OCI-LY7 (cell line): ENCODE results near the gene DDC. TPM values are rescaled to one million over a fixed set of nuclear protein-coding genes. Genes with fewer than 3 reads are reported as not detected.

Source experiments
- BruUV-seq: library from RNA; stranded (reverse); fragments of 400-500 nt; replicated peaks from 2 replicates; lab custom pipeline; 2021; lab: Mats Ljungman, UMichigan
- CTCF ChIA-PET: fragments of 300-600 bp; sonication (Branson Sonifier 250); formaldehyde crosslinking; loops from one replicate; lab custom pipeline; 2022; ENCODE audit warnings: antibody characterized with exemption; ENCODE audit not compliant: unreplicated experiment; lab: Charles Lee
- POLR2A ChIA-PET: fragments of 300-600 bp; sonication (Branson Sonifier 250); formaldehyde crosslinking; loops from one replicate; lab custom pipeline; 2022; ENCODE audit warnings: antibody characterized with exemption; lab: Charles Lee
- DNase-seq: peaks from one replicate; pipeline ENCODE4 v3.0.0-alpha.2; 2015; ENCODE audit warnings: low spot score
- H2AFZ ChIP-seq: fragments of 200-600 bp; sonication (generic), shearing (Covaris generic); 2 replicates; pipeline ENCODE4 v1.6.1; 2014; ENCODE audit warnings: mild to moderate bottlenecking, antibody characterized with exemption, low read length, moderate library complexity
- H3K27ac ChIP-seq: fragments of 200-600 bp; sonication (generic); 2 replicates; pipeline ENCODE4 v1.5.1; 2014; ENCODE audit warnings: mixed run types, low read depth, mild to moderate bottlenecking, moderate library complexity, low read length, inconsistent platforms; ENCODE audit not compliant: poor library complexity, severe bottlenecking
- H3K36me3 ChIP-seq: fragments of 200-600 bp; sonication (generic); 2 replicates; pipeline ENCODE4 v1.6.1; 2014; ENCODE audit warnings: mild to moderate bottlenecking, antibody characterized with exemption, low read length, moderate library complexity, mixed read lengths; ENCODE audit not compliant: insufficient read depth
- H3K4me1 ChIP-seq: fragments of 200-600 bp; sonication (generic); 2 replicates; pipeline ENCODE4 v1.5.1; 2014; ENCODE audit warnings: mild to moderate bottlenecking, low read length; ENCODE audit not compliant: insufficient read depth, poor library complexity, severe bottlenecking
- H3K4me2 ChIP-seq: fragments of 200-600 bp; sonication (generic); 2 replicates; pipeline ENCODE4 v1.6.1; 2014; ENCODE audit warnings: mild to moderate bottlenecking, low read length
- H3K4me3 ChIP-seq: fragments of 200-600 bp; sonication (generic); 2 replicates; pipeline ENCODE4 v1.5.1; 2014; ENCODE audit warnings: mild to moderate bottlenecking, low read depth, low read length; ENCODE audit not compliant: poor library complexity, severe bottlenecking
- H3K79me2 ChIP-seq: fragments of 200-600 bp; sonication (generic); 2 replicates; pipeline ENCODE4 v1.6.1; 2016; ENCODE audit warnings: low read depth, mild to moderate bottlenecking, low read length, moderate library complexity, mixed read lengths; ENCODE audit not compliant: insufficient read depth
- H3K9me2 ChIP-seq: fragments of 200-600 bp; sonication (generic); 2 replicates; pipeline ENCODE4 v1.6.1; 2016; ENCODE audit warnings: mild to moderate bottlenecking, low read length, mixed read lengths; ENCODE audit not compliant: insufficient read depth
- H3K9me3 ChIP-seq: fragments of 200-600 bp; sonication (generic); 2 replicates; pipeline ENCODE4 v1.6.1; 2014; ENCODE audit warnings: mild to moderate bottlenecking, mixed run types, low read length, mixed read lengths
- H4K20me1 ChIP-seq: fragments of 200-600 bp; sonication (generic); 2 replicates; pipeline ENCODE4 v1.6.1; 2014; ENCODE audit warnings: mild to moderate bottlenecking, antibody characterized with exemption, low read length, moderate library complexity, mixed read lengths; ENCODE audit not compliant: insufficient read depth
- EZH2phosphoT487 ChIP-seq: fragments of 200-600 bp; sonication (generic); IDR thresholded peaks from 2 replicates; pipeline ENCODE4 v1.6.1; 2018; ENCODE audit warnings: low read depth, borderline replicate concordance, mild to moderate bottlenecking, mixed run types, antibody characterized with exemption, low read length, moderate library complexity, mixed read lengths
- intact Hi-C: fragments of 100-400 bp; cut with micrococcal nuclease; formaldehyde crosslinking; loops from one replicate; pipeline ENCODE4 v1.10.0; 2022; ENCODE audit not compliant: unreplicated experiment
- total RNA-seq, 2 experiments: library from RNA; depleted of rRNA in 1 of 2; stranded (reverse); fragments of >200 nt in 1 of 2; shearing (Covaris generic) in 1 of 2; gene quantifications; 2 replicates each; pipeline ENCODE4 v1.2.3, GENCODE V29; 2014 to 2022
- TF ChIP-seq, protein P1 (sequence below): fragments of 200-600 bp; sonication (generic); conservative IDR thresholded peaks from 2 replicates; pipeline ENCODE4 v1.5.1; 2014; ENCODE audit warnings: mild to moderate bottlenecking, antibody characterized with exemption, low read length, moderate library complexity, mixed read lengths

DDC gene
- total RNA-seq, 2 experiments from 2014 or later: not detected

DNA sequence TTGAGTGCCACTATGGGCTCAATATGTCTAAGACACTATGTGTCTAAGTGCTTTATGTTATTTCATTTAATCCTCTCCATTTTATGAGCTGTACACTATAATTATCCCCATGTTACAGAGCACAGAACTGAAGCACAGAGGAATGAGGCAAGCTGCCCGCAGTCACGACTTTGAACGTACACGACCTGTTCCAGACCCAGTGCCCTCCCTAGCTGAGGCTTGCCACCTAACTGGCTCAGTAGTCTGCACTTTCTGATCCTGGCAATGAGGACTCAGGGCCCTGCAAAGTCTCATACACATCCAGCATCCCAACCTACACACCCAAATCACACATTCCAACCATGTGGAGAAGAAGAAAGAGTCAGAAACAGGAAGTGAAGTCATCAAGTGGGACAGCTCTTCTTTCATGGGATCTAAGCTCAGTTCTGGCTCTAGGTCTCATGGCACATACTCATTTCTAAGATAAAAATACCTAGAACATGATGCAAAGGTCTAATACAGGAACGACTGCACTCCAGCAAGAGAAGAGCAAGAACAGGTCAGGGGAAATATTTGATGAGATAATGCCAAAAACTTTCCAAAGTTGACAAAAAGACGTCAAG is 42.4 kb upstream of the DDC start:
- ChIA-PET CTCF (no interaction called here), POLR2A (interaction anchor here (0.6 to 1.3 kb wide), 6 partner anchors 9 to 587 kb away, joined by 3 to 4 read pairs (median 3); no protein-coding TSS in a partner anchor)
- Histone ChIP-seq H3K4me1 (no peaks in the 10 kb centered on the region), H2AFZ (no peak overlapping the region), H3K27ac (no peak overlapping the region), H3K79me2 (no peaks in the 10 kb centered on the region), H3K4me2 (no peak overlapping the region), H3K9me3 (no peaks in the 10 kb centered on the region), H3K9me2 (no peaks in the 10 kb centered on the region), H4K20me1 (no peaks in the 10 kb centered on the region), H3K36me3 (no peaks in the 10 kb centered on the region), H3K4me3 (no peak overlapping the region)
- no TSS peak for BruUV-seq
- DNase-seq: no peak
- intact Hi-C loops: loop anchor here (10.0 kb wide), 1 partner anchor 57 kb away; no protein-coding TSS in a partner anchor
- TF ChIP-seq, protein P1, sequence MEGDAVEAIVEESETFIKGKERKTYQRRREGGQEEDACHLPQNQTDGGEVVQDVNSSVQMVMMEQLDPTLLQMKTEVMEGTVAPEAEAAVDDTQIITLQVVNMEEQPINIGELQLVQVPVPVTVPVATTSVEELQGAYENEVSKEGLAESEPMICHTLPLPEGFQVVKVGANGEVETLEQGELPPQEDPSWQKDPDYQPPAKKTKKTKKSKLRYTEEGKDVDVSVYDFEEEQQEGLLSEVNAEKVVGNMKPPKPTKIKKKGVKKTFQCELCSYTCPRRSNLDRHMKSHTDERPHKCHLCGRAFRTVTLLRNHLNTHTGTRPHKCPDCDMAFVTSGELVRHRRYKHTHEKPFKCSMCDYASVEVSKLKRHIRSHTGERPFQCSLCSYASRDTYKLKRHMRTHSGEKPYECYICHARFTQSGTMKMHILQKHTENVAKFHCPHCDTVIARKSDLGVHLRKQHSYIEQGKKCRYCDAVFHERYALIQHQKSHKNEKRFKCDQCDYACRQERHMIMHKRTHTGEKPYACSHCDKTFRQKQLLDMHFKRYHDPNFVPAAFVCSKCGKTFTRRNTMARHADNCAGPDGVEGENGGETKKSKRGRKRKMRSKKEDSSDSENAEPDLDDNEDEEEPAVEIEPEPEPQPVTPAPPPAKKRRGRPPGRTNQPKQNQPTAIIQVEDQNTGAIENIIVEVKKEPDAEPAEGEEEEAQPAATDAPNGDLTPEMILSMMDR: no peak

DNA sequence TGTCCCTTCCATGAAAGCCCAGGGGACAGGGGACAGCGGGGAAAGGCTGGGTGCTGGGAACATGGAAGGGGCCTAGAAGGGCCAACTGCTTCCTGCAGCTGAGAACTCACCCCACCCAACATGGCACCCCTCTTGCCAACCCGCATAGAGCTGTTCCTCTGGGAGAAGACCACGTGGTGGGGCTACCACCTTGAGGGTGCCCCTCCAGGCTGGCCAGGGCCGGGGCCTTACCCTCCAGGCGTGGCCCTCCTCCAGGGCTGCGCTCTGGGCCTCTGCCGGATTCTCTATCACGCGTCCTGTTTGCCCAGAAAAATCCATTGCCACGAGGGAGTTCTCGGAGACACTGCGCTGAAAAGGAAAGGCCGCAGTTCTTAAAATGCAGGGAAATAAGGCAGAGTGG is 39.9 kb upstream of the DDC start:
- Histone ChIP-seq H3K4me3 (no peak overlapping the region), H3K9me3 (no peaks in the 10 kb centered on the region), H3K4me1 (no peaks in the 10 kb centered on the region), H3K4me2 (no peak overlapping the region), H3K27ac (no peak overlapping the region), H2AFZ (no peak overlapping the region), H3K36me3 (no peaks in the 10 kb centered on the region), H3K9me2 (no peaks in the 10 kb centered on the region), H4K20me1 (no peaks in the 10 kb centered on the region), H3K79me2 (no peaks in the 10 kb centered on the region)
- no peak for DNase-seq
- ChIA-PET POLR2A (no interaction called here), CTCF (no interaction called here)
- TF ChIP-seq, protein P1: no peak
- no peak for TF ChIP-seq EZH2phosphoT487
- intact Hi-C loops: loop anchor here (10.0 kb wide), 1 partner anchor 60 kb away; no protein-coding TSS in a partner anchor
- no TSS peak for BruUV-seq

GRCh38 chr7:50603287-50603686 is 38.1 kb upstream of the DDC start:
- POLR2A ChIA-PET: no interaction called here
- CTCF ChIA-PET: no interaction called here
- H3K9me3 ChIP-seq: no peaks in the 10 kb centered on the region

More at GRCh38 chr7:50603287-50603686, 38.1 kb upstream of the DDC start:
- no peaks in the 10 kb centered on the region for H4K20me1 ChIP-seq
- no peaks in the 10 kb centered on the region for H3K9me2 ChIP-seq
- no peak overlapping the region for H3K27ac ChIP-seq
- intact Hi-C loops: loop anchor here (10.0 kb wide), 1 partner anchor 62 kb away; no protein-coding TSS in a partner anchor
- H3K4me2 ChIP-seq: no peak overlapping the region
- no peak for DNase-seq
- BruUV-seq: no TSS peak
- no peak overlapping the region for H3K4me3 ChIP-seq
- no peaks in the 10 kb centered on the region for H3K4me1 ChIP-seq
- no peaks in the 10 kb centered on the region for H3K36me3 ChIP-seq
- no peaks in the 10 kb centered on the region for H3K79me2 ChIP-seq
- TF ChIP-seq, protein P1: no peak
- no peak for TF ChIP-seq EZH2phosphoT487
- no peak overlapping the region for H2AFZ ChIP-seq
